NCI-H526 (cell line): Measurements from ENCODE around the gene ATG16L2.
"Not testable (repeated sequence)": the region's sequence is repeated elsewhere in the genome, so short reads cannot be mapped to it uniquely, and the experiment has no call there.

Experiments
- DNase-seq, 2 experiments: peaks; one replicate each; lab custom pipeline; 2025; lab: John Stamatoyannopoulos, UW

Gene ATG16L2

DNA sequence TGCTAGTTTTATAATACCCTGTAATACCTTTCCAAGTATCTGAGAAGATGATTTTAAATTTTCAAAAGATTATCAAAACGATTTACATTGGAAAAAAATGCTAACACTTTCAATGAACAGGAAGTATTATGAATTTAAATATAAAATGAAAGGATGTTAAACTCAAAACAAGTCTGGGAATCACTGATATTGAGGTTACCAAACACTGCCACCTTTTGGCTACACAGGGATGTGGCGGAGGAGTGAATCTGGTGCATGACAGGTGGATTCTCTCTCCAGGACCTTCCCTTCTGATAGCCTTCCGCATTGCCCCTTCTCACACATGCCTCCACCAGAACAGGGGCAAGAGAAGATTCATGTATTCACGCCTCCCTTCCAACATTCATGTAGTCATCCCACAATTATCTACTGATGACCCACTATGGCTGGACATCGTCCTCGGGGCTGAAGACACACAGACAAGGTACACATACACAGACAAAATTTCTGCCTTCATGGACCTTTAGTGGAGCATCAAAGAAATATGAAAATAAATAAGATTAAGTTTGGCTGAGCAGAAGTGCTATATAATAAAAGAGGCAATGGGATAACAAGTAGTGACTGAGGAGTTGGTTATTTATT is 34.7 kb downstream of the ATG16L2 start:
- peak; percentile 8 to 58 for DNase-seq

GRCh38 chr11:72850832-72851231 is 36.6 kb downstream of the ATG16L2 start:
- DNase-seq, result no peak

DNA sequence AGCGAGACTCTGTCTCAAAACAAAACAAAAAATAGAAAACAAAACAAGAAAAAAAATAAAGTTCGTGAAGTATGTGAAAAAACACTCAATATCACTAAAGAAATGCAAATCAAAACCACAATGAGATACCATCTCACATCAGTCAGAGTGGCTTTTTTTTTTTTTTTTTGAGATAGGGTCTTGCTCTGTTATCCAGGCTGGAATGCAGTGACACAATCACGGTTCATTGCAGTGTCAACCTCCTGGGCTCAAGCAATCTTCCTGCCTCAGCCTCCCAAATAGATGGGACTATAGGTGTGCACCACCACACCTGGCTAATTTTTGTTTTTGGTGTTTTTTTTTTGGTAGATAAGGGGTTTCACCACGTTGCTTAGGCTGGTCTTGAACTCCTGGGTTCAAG is 37.5 kb downstream of the ATG16L2 start:
- DNase-seq, result no peak

- DNase-seq, result no peak
These were observed 41.9 kb downstream of the ATG16L2 start for GRCh38 chr11:72856065-72856464.

- DNase-seq, result no peak
These were observed 42.5 kb downstream of the ATG16L2 start for GRCh38 chr11:72856551-72857345.

- DNase-seq, result not testable (repeated sequence)
These were observed 44.1 kb downstream of the ATG16L2 start for GRCh38 chr11:72858267-72858666.

DNA sequence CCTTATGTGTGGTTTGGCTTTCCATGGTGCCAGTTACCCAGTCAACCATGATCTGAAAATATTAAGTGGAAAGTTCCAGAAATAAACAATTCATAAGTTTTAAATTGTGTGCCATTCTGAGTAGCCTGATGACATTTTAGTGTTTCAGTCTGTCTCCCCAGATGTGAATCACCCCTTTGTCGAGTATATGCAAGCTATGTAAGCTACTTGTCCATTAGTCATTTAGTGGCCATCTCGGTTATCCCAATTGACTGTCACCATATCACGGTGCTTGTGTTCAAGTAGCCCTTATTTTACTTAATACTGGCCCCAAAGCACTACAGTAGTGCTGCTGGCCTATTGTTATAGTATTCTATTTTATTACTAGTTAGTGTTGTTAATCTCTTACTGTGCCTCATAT is 44.9 kb downstream of the ATG16L2 start:
- DNase-seq, result no peak

- no peak for DNase-seq
These were observed 45.8 kb downstream of the ATG16L2 start for GRCh38 chr11:72860010-72860409.

DNA sequence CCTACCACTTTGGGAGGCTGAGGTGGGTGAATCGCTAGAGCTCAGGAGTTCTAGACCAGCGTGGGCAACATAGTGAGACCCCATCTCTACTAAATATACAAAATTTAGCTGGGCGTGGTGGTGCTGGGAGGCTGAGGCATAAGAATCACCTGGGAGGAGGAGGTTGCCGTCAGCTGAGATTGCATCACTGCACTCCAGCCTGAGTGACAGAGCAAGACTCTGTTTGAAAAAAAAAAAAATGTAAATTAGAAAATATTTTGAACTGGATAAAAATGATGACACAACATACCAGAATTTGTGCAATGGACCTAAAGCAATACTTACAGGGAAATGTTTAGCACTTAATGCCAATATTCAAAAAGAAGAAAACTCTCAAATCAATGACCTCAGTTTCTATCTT is 46.4 kb downstream of the ATG16L2 start:
- DNase-seq, result no peak

DNA sequence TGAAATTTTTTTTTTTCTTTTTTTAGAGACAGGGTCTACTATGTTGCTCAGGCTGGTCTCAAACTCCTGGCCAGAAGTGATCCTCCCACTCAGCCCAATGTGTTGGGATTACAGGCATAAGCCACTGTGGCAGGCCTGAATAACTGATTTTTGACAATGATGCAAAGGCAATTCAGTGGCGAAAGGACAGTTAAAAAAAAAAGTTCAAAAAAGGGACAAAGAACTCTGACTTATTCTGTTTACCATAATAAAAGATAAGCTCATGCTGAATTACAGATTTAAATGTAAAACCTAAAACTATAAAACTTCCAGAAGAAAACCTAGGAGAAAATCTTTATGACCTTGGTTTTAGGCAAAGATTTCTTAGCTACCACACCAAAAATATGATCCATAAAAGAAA is 48.9 kb downstream of the ATG16L2 start:
- no peak for DNase-seq

DNA sequence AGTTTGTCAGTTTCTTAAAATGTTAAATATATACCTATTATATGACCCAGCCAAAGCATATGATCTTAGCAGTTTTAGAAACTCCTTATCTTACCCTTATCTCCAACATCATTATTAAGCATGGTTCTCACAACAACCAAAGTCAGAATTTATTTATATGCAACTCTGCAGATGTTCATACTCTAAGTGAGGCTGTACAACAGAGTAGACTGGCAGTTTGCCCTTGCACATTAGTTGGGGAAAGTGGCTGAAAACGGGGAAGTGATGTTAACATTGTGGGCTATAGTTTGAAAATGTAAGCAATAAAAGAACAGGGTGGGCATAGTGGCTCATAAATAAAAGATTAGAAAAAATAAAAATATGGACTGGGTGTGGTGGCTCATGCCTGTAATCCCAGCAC is 49.7 kb downstream of the ATG16L2 start:
- no peak for DNase-seq

- DNase-seq, result no peak
These were observed 50.8 kb downstream of the ATG16L2 start for GRCh38 chr11:72864702-72865655.

GRCh38 chr11:72867970-72868369 is 53.8 kb downstream of the ATG16L2 start:
- no peak for DNase-seq

DNA sequence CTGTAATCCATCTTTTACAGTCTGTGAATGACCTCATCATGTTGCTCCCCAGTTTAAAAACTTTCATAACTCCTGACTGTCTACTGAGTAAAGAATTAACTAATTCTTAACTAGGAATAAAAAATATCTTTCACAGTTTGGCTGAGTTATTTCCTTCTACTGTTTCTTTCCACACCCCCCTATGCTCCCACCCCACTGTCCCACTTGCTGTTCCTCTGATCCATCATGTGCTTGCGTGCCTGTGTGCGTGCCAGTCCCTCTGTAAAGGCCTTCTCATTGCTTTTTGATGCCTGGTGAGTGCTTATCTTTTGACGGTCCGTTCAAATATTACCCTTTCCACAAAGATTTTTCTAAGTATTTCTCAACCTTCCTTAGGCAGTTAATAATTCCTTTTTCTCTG is 55.6 kb downstream of the ATG16L2 start:
- DNase-seq, result no peak

DNA sequence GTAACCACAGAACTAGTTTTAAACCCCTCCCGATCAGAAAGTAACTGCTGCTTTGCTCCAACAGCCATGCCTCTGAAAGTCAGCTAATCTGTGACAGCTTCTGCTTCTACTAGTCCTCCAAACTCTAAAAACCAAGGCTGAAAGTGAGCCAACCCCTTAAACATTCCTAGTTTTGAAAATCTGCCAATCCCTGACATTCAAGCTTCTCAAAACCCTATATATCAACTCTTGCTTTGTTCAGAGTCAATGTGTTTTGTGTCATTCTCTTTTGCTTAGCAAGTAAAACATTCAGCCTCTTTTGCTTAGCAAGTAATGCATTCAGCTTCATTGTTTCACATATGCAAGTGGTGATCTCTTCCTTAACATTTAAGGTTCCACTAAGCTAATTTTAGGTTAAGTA is 56.9 kb downstream of the ATG16L2 start:
- DNase-seq, result no peak

- no peak for DNase-seq
These were observed 57.8 kb downstream of the ATG16L2 start for GRCh38 chr11:72872012-72872411.

DNA sequence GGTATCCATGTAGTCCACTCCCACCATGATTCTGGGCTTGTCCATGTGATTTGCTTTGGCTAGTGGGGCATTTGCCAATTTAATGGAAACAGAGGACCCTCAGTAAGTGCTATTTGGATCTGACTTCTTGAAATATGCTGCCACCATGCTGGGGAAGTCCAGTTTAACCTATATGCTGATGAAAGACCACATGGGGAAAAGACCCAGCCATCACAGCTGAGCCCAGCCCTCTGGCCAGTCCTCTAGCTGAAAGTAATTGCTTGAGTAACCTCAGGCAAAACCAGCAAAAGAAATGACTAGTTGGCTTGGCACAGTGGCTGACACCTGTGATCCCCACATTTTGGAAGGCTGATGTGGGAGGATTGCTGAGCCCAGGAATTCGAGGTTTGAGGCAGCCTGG is 61.5 kb downstream of the ATG16L2 start:
- DNase-seq, result no peak

- no peak for DNase-seq
These were observed 61.9 kb downstream of the ATG16L2 start for GRCh38 chr11:72876147-72876546.
